Right lobe of liver (tissue), 4 donors: Measurements from ENCODE around the gene HHIP.

Source experiments
- POLR2A ChIP-seq: fragments of 450-650 bp; IDR thresholded peaks from one replicate; pipeline ENCODE4 v1.6.1; 2017; ENCODE audit warnings: antibody characterized with exemption, mild to moderate bottlenecking
- TF ChIP-seq, protein P1 (sequence below), 4 donors: fragments of 200-600 bp in 3 of 4; fragments of 450-650 bp in 1 of 4; IDR thresholded peaks; one replicate each; pipeline versions ENCODE4 v1.5.1 to v1.8.0; 2016 to 2022; ENCODE audit warnings: antibody characterized with exemption in 4 of 4, mild to moderate bottlenecking in 2 of 4
- donor health status: DM: no; HTN: no; CAD: no.
- donor health status: DM: no; HTN: no; CAD: no.
- donor health status: DM: no; HTN: yes; CAD: no.

- TF ChIP-seq POLR2A: no peak
- TF ChIP-seq, protein P1, sequence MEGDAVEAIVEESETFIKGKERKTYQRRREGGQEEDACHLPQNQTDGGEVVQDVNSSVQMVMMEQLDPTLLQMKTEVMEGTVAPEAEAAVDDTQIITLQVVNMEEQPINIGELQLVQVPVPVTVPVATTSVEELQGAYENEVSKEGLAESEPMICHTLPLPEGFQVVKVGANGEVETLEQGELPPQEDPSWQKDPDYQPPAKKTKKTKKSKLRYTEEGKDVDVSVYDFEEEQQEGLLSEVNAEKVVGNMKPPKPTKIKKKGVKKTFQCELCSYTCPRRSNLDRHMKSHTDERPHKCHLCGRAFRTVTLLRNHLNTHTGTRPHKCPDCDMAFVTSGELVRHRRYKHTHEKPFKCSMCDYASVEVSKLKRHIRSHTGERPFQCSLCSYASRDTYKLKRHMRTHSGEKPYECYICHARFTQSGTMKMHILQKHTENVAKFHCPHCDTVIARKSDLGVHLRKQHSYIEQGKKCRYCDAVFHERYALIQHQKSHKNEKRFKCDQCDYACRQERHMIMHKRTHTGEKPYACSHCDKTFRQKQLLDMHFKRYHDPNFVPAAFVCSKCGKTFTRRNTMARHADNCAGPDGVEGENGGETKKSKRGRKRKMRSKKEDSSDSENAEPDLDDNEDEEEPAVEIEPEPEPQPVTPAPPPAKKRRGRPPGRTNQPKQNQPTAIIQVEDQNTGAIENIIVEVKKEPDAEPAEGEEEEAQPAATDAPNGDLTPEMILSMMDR (IDR thresholded peaks at IDR 0.05): no peak
Observed at GRCh38 chr4:144614850-144615585, 30.9 kb upstream of the HHIP start.
